ENCODE results near the gene AP1B1.

Gene AP1B1

GRCh38 chr22:29412772-29413171, 24.4 kb upstream of the AP1B1 start:
- TF ChIP-seq CTCF (IDR thresholded peaks at IDR 0.05): peak; percentile 58; the same call in 1 of the 2 replicates

- no peak for TF ChIP-seq CTCF (IDR thresholded peaks at IDR 0.05)
These were observed 20.6 kb upstream of the AP1B1 start for GRCh38 chr22:29408940-29409339.

GRCh38 chr22:29400576-29400975, 12.2 kb upstream of the AP1B1 start:
- no peak for TF ChIP-seq CTCF (IDR thresholded peaks at IDR 0.05)

- no peak for TF ChIP-seq CTCF (IDR thresholded peaks at IDR 0.05)
These were observed 9.4 kb upstream of the AP1B1 start for GRCh38 chr22:29397791-29398190.

GRCh38 chr22:29396126-29396525, 7.8 kb upstream of the AP1B1 start:
- no peak for TF ChIP-seq CTCF (IDR thresholded peaks at IDR 0.05)

- peak; percentile 84 for TF ChIP-seq CTCF (IDR thresholded peaks at IDR 0.05)
These were observed 6.7 kb upstream of the AP1B1 start for GRCh38 chr22:29394931-29395581.

GRCh38 chr22:29393019-29393608, 4.7 kb upstream of the AP1B1 start:
- no peak for TF ChIP-seq CTCF (IDR thresholded peaks at IDR 0.05)

Data from LNCAP (cell line).